ENCODE data around the gene RRP1B.

DNA sequence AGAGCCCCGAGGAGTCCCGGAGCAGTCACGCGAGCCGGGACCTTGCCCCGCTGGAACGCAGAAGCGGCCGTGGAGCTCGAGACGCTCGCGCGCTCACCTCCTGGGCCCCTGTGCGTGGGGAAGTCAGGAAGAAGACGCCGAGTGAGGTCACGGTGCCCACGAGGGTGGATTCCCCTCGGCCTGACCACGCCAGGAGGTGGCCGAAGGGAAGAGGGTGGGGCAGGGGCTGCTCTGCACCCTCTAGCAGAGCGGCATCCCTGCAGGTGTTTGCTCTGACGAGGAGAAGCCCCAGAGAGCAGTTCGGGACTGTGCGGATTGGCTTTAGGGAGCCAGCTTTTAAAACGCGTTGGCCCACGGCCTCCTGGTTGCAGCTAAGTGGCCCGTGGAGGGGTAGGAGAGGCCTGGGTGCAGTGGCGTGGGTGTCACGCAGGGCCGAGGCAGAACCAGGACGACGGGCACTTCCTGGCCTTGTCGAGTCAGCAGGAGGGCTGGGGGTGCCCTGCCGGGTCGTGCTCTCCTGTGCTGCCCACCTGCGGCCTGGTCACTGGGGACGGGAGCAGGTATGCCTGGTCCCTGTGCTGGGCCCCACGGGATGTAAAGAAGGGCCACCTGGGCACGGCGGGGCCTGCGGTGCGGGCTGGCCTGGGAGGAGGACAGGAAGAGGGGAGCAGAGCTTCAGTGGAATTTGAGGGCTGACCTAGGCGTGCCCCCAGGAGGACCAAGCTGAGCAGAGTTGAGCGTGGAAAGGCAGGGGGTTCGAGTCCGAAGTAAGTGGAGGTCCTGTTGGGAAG lies 60.6 kb downstream of the RRP1B start:
- TF ChIP-seq, protein P1, sequence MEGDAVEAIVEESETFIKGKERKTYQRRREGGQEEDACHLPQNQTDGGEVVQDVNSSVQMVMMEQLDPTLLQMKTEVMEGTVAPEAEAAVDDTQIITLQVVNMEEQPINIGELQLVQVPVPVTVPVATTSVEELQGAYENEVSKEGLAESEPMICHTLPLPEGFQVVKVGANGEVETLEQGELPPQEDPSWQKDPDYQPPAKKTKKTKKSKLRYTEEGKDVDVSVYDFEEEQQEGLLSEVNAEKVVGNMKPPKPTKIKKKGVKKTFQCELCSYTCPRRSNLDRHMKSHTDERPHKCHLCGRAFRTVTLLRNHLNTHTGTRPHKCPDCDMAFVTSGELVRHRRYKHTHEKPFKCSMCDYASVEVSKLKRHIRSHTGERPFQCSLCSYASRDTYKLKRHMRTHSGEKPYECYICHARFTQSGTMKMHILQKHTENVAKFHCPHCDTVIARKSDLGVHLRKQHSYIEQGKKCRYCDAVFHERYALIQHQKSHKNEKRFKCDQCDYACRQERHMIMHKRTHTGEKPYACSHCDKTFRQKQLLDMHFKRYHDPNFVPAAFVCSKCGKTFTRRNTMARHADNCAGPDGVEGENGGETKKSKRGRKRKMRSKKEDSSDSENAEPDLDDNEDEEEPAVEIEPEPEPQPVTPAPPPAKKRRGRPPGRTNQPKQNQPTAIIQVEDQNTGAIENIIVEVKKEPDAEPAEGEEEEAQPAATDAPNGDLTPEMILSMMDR (IDR thresholded peaks at IDR 0.05) = no peak
- no peak for TF ChIP-seq POLR2A (IDR thresholded peaks at IDR 0.05)
